GM12873 (cell line): ENCODE data around the gene MOSMO.

ENCODE experiments used
- CTCF ChIP-seq: IDR thresholded peaks from 2 replicates; pipeline ENCODE4 v1.5.1; 2012; ENCODE audit warnings: low read depth, mild to moderate bottlenecking, moderate library complexity, low read length, control low read depth; ENCODE audit not compliant: insufficient read depth; ENCODE audit errors: missing control alignments

MOSMO gene

GRCh38 chr16:22029632-22030031, 21.7 kb downstream of the MOSMO start:
- TF ChIP-seq CTCF, result no peak

- no peak for TF ChIP-seq CTCF
Measured at GRCh38 chr16:22030087-22030812, 22.3 kb downstream of the MOSMO start.

- TF ChIP-seq CTCF, result no peak
Measured at GRCh38 chr16:22031483-22032083, 23.7 kb downstream of the MOSMO start.

GRCh38 chr16:22034503-22034902, 26.6 kb downstream of the MOSMO start:
- TF ChIP-seq CTCF, result no peak

GRCh38 chr16:22035153-22035552, 27.2 kb downstream of the MOSMO start:
- TF ChIP-seq CTCF, result no peak

- no peak for TF ChIP-seq CTCF
Measured at GRCh38 chr16:22050963-22051362, 43.1 kb downstream of the MOSMO start.

GRCh38 chr16:22052980-22053379, 45.1 kb downstream of the MOSMO start:
- TF ChIP-seq CTCF, result no peak
